AG04449 (cell line): ENCODE measurements around the gene UBE2D2.

Source experiments
- CTCF ChIA-PET: fragments of 350-600 bp; formaldehyde crosslinking; extraction: SDS; loops from one replicate; lab custom pipeline; 2021; ENCODE audit warnings: antibody characterized with exemption; lab: Yijun Ruan, JAX
- POLR2A ChIA-PET: fragments of 400-600, 350-600 bp; formaldehyde crosslinking; extraction: SDS; loops from one replicate; lab custom pipeline; 2020; ENCODE audit warnings: antibody characterized with exemption, inconsistent platforms; lab: Yijun Ruan, JAX
- DNase-seq: peaks from one replicate; pipeline ENCODE4 v3.0.0-alpha.2; 2010; ENCODE audit warnings: low read depth, low spot score
- H3K4me3 ChIP-seq: 2 replicates; pipeline ENCODE4 v1.5.1; 2011; ENCODE audit warnings: low read depth, mild to moderate bottlenecking, control low read depth, low read length
- CTCF ChIP-seq: IDR thresholded peaks from one replicate; pipeline ENCODE4 v1.5.1; 2011; ENCODE audit warnings: mild to moderate bottlenecking, moderate library complexity, low read length, control low read depth, inconsistent platforms; ENCODE audit not compliant: insufficient read depth; ENCODE audit errors: missing control alignments

Gene UBE2D2

GRCh38 chr5:139652788-139653241, 91.7 kb downstream of the UBE2D2 start:
- no peak for TF ChIP-seq CTCF
- peak overlapping the region; percentile 85 for H3K4me3 ChIP-seq
- POLR2A ChIA-PET: interaction anchor here (0.9 to 2.1 kb wide), 6 partner anchors 8 to 113 kb away, joined by 3 to 14 read pairs (median 6); no protein-coding TSS in a partner anchor
- no peak for DNase-seq
- CTCF ChIA-PET: interaction anchor here (0.9 to 20.7 kb wide), 4 partner anchors 15 to 114 kb away, joined by 3 to 303 read pairs (median 18); no protein-coding TSS in a partner anchor

DNA sequence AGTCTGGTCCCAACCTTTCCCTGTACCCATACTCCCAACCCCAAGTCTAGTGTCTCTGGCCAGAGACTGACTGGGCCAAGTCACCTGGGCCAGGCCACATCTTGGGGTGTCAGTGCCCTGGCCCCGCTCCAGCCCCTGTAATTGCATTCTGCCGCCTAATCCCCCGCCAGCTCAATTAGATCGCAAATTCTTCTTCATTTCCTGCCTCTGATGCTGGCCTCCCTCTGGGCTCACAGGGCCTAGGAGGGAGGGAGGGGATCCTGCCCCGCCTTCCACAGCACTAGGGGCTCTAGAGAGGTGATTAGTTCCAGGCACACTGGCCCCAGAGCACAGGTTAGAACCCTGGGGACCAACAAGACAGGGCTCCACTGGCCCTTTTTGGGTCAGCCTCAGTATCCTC, 92.5 kb downstream of the UBE2D2 start:
- TF ChIP-seq CTCF: no peak
- no peak overlapping the region; the same call in 1 of the 2 replicates for H3K4me3 ChIP-seq
- ChIA-PET POLR2A (interaction anchor here (1.2 kb wide), 1 partner anchor 21 kb away, joined by 3 read pairs; no protein-coding TSS in a partner anchor), CTCF (interaction anchor here (2.7 to 20.7 kb wide), 3 partner anchors 18 to 113 kb away, joined by 10 to 303 read pairs (median 27); no protein-coding TSS in a partner anchor)
- DNase-seq: no peak

GRCh38 chr5:139654464-139654863, 93.3 kb downstream of the UBE2D2 start:
- H3K4me3 ChIP-seq: no peak overlapping the region
- CTCF ChIA-PET: interaction anchor here (1.2 to 20.7 kb wide), 5 partner anchors 13 to 111 kb away, joined by 3 to 303 read pairs (median 10); no protein-coding TSS in a partner anchor
- no peak for TF ChIP-seq CTCF
- POLR2A ChIA-PET: interaction anchor here (1.2 to 1.3 kb wide), 2 partner anchors 17 to 21 kb away, joined by 3 to 4 read pairs; no protein-coding TSS in a partner anchor
- no peak for DNase-seq

GRCh38 chr5:139654871-139655491, 93.8 kb downstream of the UBE2D2 start:
- H3K4me3 ChIP-seq: no peak overlapping the region
- no peak for DNase-seq
- TF ChIP-seq CTCF: no peak
- ChIA-PET CTCF (interaction anchor here (1.2 to 20.7 kb wide), 5 partner anchors 13 to 111 kb away, joined by 3 to 303 read pairs (median 10); no protein-coding TSS in a partner anchor), POLR2A (interaction anchor here (1.2 to 1.3 kb wide), 2 partner anchors 17 to 20 kb away, joined by 3 to 4 read pairs; no protein-coding TSS in a partner anchor)

DNA sequence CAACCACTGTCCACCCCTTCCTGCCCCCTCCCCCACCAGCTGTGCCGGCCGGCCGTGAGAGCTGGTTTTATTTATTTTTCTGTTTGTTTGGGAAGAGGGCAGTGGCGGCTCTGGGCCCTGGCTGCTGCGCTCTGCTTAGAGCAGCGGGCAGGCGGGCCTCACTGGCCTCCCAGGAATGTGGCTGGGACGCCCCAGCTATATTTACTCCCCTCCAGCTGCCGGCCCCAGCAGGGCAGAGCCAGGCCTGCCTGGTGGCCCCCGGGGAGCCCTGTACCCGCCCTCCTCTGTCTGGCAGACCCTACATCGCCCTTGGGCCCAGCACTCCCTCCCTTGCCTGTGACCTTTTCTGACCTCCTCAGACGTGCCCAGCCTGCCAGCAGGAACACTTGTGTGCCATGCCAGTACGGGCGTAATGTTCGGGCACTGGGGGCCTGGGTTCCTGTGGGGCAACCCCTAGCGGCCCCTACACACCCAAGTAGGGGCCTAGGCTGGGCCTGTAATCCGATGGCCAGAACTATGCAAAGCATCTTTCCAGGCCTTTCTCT, 94.7 kb downstream of the UBE2D2 start:
- ChIA-PET POLR2A (no interaction called here), CTCF (interaction anchor here (1.2 to 20.7 kb wide), 4 partner anchors 12 to 110 kb away, joined by 3 to 303 read pairs (median 9); no protein-coding TSS in a partner anchor)
- peak overlapping the region; percentile 32; the same call in 1 of the 2 replicates for H3K4me3 ChIP-seq
- TF ChIP-seq CTCF: no peak
- DNase-seq: no peak
